Measurements from ENCODE around the gene PRRT3. TPM values are rescaled to one million over a fixed set of nuclear protein-coding genes. Genes with fewer than 3 reads are reported as not detected.

The PRRT3 gene
- total and polyA plus RNA-seq, 2 of the 13 experiments (the other 11 are each of a cell fraction or from before 2014, with no cell fraction given) = 0.22 to 0.44 TPM

- TF ChIP-seq ZHX1 (CRISPR knock-in tag; IDR thresholded peaks at IDR 0.05; ENCODE audit: low read depth) (no peak; the same call in 1 of the 2 replicates), ZFX (CRISPR knock-in tag; IDR thresholded peaks at IDR 0.05; ENCODE audit: low read depth) (peak; percentile 60; the same call in 1 of the 2 replicates), PLRG1 (conservative IDR thresholded peaks at IDR 0.05) (no peak), NONO (IDR thresholded peaks at IDR 0.05) (no peak), NONO (CRISPR knock-in tag; conservative IDR thresholded peaks at IDR 0.05) (no peak), MBD4 (IDR thresholded peaks at IDR 0.05; ENCODE audit: borderline replicate concordance, low read length) (no peak), ZNF101 (CRISPR knock-in tag; IDR thresholded peaks at IDR 0.05; ENCODE audit: borderline replicate concordance, low read depth) (0 out of 2 replicates have a peak, but pooled peaks have one; percentile 79), ZNF678 (CRISPR knock-in tag; IDR thresholded peaks at IDR 0.05) (0 out of 2 replicates have a peak, but pooled peaks have one; percentile 61), PHF8 (CRISPR knock-in tag; IDR thresholded peaks at IDR 0.05) (peak; percentile 55), ZNF644 (CRISPR knock-in tag; IDR thresholded peaks at IDR 0.05; ENCODE audit: low read depth) (no peak), ZNF503 (CRISPR knock-in tag; IDR thresholded peaks at IDR 0.05) (no peak), REST (IDR thresholded peaks at IDR 0.05; ENCODE audit: borderline replicate concordance in 1 of 2, low read depth in 1 of 2, low read length in 2 of 2) (peak in 1 of 2 experiments; percentile 41; a peak in 1 of 4 replicates), ZNF207 (IDR thresholded peaks at IDR 0.05; ENCODE audit: borderline replicate concordance) (no peak), ZNF121 (CRISPR knock-in tag; IDR thresholded peaks at IDR 0.05) (no peak), ZNF431 (CRISPR knock-in tag; IDR thresholded peaks at IDR 0.05; ENCODE audit: borderline replicate concordance, low read depth) (no peak), ZNF891 (CRISPR knock-in tag; IDR thresholded peaks at IDR 0.05) (no peak), ZNF614 (CRISPR knock-in tag; IDR thresholded peaks at IDR 0.05; ENCODE audit: borderline replicate concordance) (peak; percentile 31; the same call in 1 of the 2 replicates), ZNF512B (CRISPR knock-in tag; IDR thresholded peaks at IDR 0.05; ENCODE audit: borderline replicate concordance) (no peak), EED (CRISPR knock-in tag; IDR thresholded peaks at IDR 0.05) (no peak)
Observed at GRCh38 chr3:9933561-9934234, 18.5 kb downstream of the PRRT3 start, which contains the start of gene CRELD1 (continued).

Measured in HepG2 (cell line).